ENCODE data around the gene ASIP.

DNA sequence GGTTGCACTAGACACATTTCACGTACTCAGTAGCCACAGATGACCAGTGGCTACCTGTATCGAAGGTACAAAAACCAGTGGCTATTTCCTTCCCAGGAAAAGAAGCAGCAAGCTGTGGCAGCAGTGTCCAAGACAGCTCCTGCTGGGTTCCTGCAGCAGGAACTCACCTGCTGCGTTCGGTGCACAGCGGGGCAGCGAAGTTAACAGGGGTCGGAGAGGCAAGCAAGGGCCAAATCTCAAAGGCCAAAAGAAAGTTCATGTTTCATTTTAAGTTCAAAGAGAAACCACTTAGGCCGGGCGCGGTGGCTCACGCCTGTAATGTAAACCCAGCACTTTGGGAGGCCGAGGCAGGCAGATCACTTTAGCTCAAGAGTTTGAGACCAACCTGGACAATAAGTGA, 26.9 kb downstream of the ASIP start:
- no peak for TF ChIP-seq POLR2AphosphoS5 (IDR thresholded peaks at IDR 0.05; ENCODE audit: borderline replicate concordance, low read depth, low read length)
- TF ChIP-seq EZH2 (IDR thresholded peaks at IDR 0.05), result no peak

Data from SK-N-MC (cell line).